HAP-1 (cell line): ENCODE data around the gene NPR3.

Experiments
- DNase-seq, 2 experiments: peaks; one replicate each; pipeline ENCODE4 v3.0.0-alpha.2; 2016 to 2020; ENCODE audit warnings: low spot score in 2 of 2
- H3K27me3 ChIP-seq: fragments of 250-450 bp; sonication (Bioruptor Pico); 2 replicates; pipeline ENCODE4 v1.5.1; 2020; ENCODE audit warnings: low read depth, mild to moderate bottlenecking, moderate library complexity
- H3K36me3 ChIP-seq: fragments of 250-450 bp; sonication (Bioruptor Pico); replicated peaks from 2 replicates; pipeline ENCODE4 v1.5.1; 2020; ENCODE audit warnings: mild to moderate bottlenecking
- H3K4me1 ChIP-seq: fragments of 250-450 bp; sonication (Bioruptor Pico); 2 replicates; pipeline ENCODE4 v1.5.1; 2020; ENCODE audit warnings: mild to moderate bottlenecking
- H3K4me3 ChIP-seq: fragments of 250-450 bp; sonication (Bioruptor Pico); 2 replicates; pipeline ENCODE4 v1.5.1; 2020; ENCODE audit warnings: mild to moderate bottlenecking, moderate library complexity
- H3K9me3 ChIP-seq: fragments of 250-450 bp; sonication (Bioruptor Pico); 2 replicates; pipeline ENCODE4 v1.5.1; 2020; ENCODE audit warnings: mild to moderate bottlenecking, moderate library complexity
- in situ Hi-C: fragments of 300-500 bp; cut with MboI; formaldehyde crosslinking; loops from 3 replicates; pipeline ENCODE4 v1.14.3; 2020; ENCODE audit warnings: low sequenced_read_pairs, inconsistent platforms, mixed read lengths

NPR3 gene

GRCh38 chr5:32690666-32691065, 20.5 kb upstream of the NPR3 start:
- H3K9me3 ChIP-seq = no peaks in the 10 kb centered on the region
- H3K27me3 ChIP-seq = no peaks in the 10 kb centered on the region
- no peak overlapping the region for H3K4me3 ChIP-seq
- in situ Hi-C loops = no loop called here
- H3K36me3 ChIP-seq = no peaks in the 10 kb centered on the region
- H3K4me1 ChIP-seq = no peaks in the 10 kb centered on the region
- DNase-seq = no peak

GRCh38 chr5:32692036-32692746, 18.9 kb upstream of the NPR3 start:
- Histone ChIP-seq H3K36me3 (no peaks in the 10 kb centered on the region), H3K27me3 (peaks cover 3% of the 10 kb centered on the region), H3K9me3 (no peaks in the 10 kb centered on the region), H3K4me1 (no peaks in the 10 kb centered on the region), H3K4me3 (no peak overlapping the region)
- in situ Hi-C loops = no loop called here
- DNase-seq = no peak

DNA sequence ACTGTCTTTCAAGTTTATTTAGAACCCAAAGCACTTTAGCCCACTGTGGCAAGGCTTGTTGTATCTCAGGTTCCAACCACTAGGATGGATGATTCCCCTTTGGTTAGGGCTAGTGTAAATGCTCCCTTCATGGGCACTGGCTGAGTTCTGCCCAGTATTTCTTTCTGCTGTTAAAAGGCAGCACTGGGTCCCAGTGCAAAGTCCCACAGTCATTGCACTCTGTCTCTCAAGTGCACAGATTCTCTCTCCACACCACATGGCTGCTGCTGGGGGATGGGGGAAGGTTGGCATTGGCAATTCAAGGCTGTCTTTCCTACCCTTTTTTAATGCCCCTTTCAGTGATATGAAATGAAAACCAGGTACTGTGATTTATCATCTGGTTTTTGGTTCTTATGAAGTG, 7.2 kb upstream of the NPR3 start:
- Histone ChIP-seq H3K9me3 (no peaks in the 10 kb centered on the region), H3K36me3 (no peaks in the 10 kb centered on the region), H3K4me1 (no peaks in the 10 kb centered on the region), H3K4me3 (no peak overlapping the region), H3K27me3 (peaks cover 3% of the 10 kb centered on the region; the same call in 1 of the 2 replicates)
- DNase-seq = no peak
- in situ Hi-C loops = no loop called here

- in situ Hi-C loops = no loop called here
- peak in 1 of 2 experiments; percentile 34 for DNase-seq
- Histone ChIP-seq H3K4me1 (0 out of 2 replicates have a peak, but pooled peaks cover 2% of the 10 kb centered on the region), H3K4me3 (no peak overlapping the region), H3K36me3 (no peaks in the 10 kb centered on the region), H3K27me3 (peaks cover 30% of the 10 kb centered on the region), H3K9me3 (no peaks in the 10 kb centered on the region)
These were observed 3.6 kb upstream of the NPR3 start for GRCh38 chr5:32707418-32707997.

DNA sequence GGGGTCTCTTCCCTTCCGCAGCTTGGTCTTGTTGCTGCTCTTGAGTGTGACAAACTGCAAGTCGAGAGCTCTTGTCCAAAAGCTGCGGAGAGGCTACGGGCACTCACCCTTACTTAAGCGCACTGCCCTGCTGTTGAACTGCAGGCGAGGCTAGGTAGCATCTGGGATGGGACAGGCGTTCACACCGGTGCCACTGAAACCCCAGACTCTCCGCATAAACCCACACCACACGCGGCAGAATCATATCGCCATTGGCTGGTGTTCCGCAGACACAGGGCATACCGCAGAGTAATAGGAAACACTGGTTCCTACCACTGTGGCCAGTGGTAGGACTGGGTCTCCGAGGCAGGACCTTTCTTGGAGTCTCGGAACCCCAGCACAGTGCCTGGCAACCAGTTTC, 2.2 kb upstream of the NPR3 start:
- in situ Hi-C loops = no loop called here
- Histone ChIP-seq H3K4me3 (no peak overlapping the region), H3K27me3 (peaks cover 30% of the 10 kb centered on the region), H3K36me3 (no peaks in the 10 kb centered on the region), H3K9me3 (no peaks in the 10 kb centered on the region), H3K4me1 (0 out of 2 replicates have a peak, but pooled peaks cover 2% of the 10 kb centered on the region)
- DNase-seq = no peak

- DNase-seq = peak; percentile 54 to 80
- Histone ChIP-seq H3K4me3 (peak overlapping the region; percentile 29), H3K36me3 (no peaks in the 10 kb centered on the region), H3K9me3 (no peaks in the 10 kb centered on the region), H3K4me1 (0 out of 2 replicates have a peak, but pooled peaks cover 2% of the 10 kb centered on the region), H3K27me3 (peaks cover 30% of the 10 kb centered on the region)
- in situ Hi-C loops = no loop called here
These were observed 1.2 kb upstream of the NPR3 start for GRCh38 chr5:32709750-32710549.

- Histone ChIP-seq H3K4me3 (no peak overlapping the region), H3K36me3 (no peaks in the 10 kb centered on the region), H3K9me3 (no peaks in the 10 kb centered on the region), H3K4me1 (0 out of 2 replicates have a peak, but pooled peaks cover 2% of the 10 kb centered on the region), H3K27me3 (peaks cover 30% of the 10 kb centered on the region)
- in situ Hi-C loops = no loop called here
- no peak for DNase-seq
These were observed 200 bp downstream of the NPR3 start for GRCh38 chr5:32711362-32711680.

- in situ Hi-C loops = no loop called here
- H3K4me3 ChIP-seq = no peak overlapping the region
- H3K27me3 ChIP-seq = peaks cover 30% of the 10 kb centered on the region
- no peaks in the 10 kb centered on the region for H3K9me3 ChIP-seq
- H3K36me3 ChIP-seq = no peaks in the 10 kb centered on the region
- H3K4me1 ChIP-seq = 0 out of 2 replicates have a peak, but pooled peaks cover 2% of the 10 kb centered on the region
- no peak for DNase-seq
These were observed 760 bp downstream of the NPR3 start for GRCh38 chr5:32711681-32712480.

DNA sequence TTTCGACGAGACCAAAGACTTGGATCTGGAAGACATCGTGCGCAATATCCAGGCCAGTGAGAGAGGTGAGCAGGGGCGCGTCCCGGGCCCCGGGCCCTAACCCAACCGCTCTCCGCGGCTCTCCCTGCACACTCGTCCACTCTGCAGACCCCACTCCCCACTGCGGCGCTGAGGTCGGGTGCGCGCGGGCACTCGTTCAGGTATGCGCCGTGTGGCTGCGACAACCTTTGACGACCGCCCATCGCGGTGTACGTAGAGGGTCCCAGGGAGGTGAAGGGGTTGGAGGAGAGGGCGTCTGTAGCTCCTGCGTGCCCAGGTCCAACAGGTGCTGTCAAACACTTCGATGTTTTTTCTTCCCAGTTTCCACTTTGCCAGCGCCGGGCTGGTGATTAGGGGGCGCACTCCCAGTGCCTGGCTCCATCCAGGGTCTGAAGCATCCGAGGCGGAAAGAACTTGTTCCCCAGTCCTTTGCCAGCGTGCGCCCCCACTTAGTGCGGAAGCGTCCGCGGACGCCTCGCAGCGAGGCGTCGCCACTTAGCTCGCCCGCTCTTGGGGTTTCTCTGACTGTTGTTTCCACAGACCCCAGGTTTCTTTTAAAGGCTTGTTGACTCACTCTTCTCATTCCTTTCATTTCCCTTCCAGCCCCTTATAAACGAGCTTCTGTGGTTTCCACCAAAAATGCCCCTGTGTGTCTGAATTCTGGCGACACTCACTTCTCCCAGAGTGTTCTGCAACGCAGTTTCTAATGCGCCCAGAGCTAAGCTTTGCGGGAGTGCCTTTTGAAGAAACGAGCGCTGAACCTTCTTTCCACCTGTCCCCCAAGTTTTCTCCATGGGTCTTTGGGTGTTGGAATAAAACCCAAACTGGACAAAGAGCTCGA, 1.6 kb downstream of the NPR3 start:
- H3K4me1 ChIP-seq = 0 out of 2 replicates have a peak, but pooled peaks cover 2% of the 10 kb centered on the region
- peaks cover 30% of the 10 kb centered on the region for H3K27me3 ChIP-seq
- no peaks in the 10 kb centered on the region for H3K36me3 ChIP-seq
- H3K4me3 ChIP-seq = no peak overlapping the region
- in situ Hi-C loops = no loop called here
- no peaks in the 10 kb centered on the region for H3K9me3 ChIP-seq
- DNase-seq = no peak

DNA sequence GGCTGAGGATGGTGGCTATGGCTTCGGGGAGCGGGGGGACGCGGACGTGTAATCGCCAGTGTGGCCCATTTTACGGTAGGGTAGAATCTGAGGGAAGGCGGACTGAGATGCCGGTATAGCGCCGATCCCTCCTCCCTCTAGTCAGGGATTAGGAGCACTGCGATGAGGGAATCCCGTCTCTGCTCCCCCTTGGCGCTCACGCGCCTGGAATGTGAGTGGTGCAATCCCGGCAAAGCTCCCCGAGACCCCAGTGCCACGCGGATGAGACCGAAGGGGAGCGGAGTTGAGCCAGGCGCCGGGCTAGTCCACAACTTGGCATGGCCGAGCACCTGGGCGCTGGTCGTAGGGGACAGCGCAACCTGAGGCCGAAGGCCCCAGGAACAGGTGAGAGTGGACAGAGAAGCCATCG, 2.2 kb downstream of the NPR3 start:
- no peak for DNase-seq
- no peaks in the 10 kb centered on the region for H3K36me3 ChIP-seq
- no peak overlapping the region for H3K4me3 ChIP-seq
- H3K4me1 ChIP-seq = 0 out of 2 replicates have a peak, but pooled peaks cover 2% of the 10 kb centered on the region
- H3K27me3 ChIP-seq = peaks cover 29% of the 10 kb centered on the region
- in situ Hi-C loops = no loop called here
- no peaks in the 10 kb centered on the region for H3K9me3 ChIP-seq

GRCh38 chr5:32713770-32714381, 2.8 kb downstream of the NPR3 start:
- peaks cover 27% of the 10 kb centered on the region for H3K27me3 ChIP-seq
- no peaks in the 10 kb centered on the region for H3K9me3 ChIP-seq
- H3K36me3 ChIP-seq = no peaks in the 10 kb centered on the region
- no peak for DNase-seq
- in situ Hi-C loops = no loop called here
- H3K4me1 ChIP-seq = 0 out of 2 replicates have a peak, but pooled peaks cover 2% of the 10 kb centered on the region
- no peak overlapping the region for H3K4me3 ChIP-seq

DNA sequence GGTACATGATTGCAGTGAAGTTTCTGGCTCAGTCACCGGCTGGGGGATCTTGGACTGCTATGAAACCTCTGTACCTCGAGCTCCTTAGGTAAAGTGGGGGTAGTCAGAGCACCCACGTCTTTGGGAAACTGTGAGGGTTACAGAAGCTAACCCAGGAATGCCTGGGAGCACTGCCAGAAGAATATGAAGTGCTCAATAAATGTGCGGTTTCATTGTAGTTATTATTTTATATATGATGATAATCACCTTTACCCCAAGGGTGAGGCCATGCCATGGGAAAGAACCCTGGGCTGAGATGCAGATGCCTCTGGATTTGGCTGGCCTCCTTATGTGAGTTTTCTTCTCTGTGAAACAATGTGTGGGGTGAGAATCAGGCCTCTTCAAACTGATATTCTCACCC, 3.7 kb downstream of the NPR3 start:
- Histone ChIP-seq H3K27me3 (peaks cover 21% of the 10 kb centered on the region), H3K36me3 (no peaks in the 10 kb centered on the region), H3K4me1 (no peaks in the 10 kb centered on the region), H3K9me3 (no peaks in the 10 kb centered on the region), H3K4me3 (no peak overlapping the region)
- in situ Hi-C loops = no loop called here
- DNase-seq = no peak
